GM12878 (cell line): ENCODE results near the gene CCDC106. TPM values are rescaled to one million over a fixed set of nuclear protein-coding genes. Genes with fewer than 3 reads are reported as not detected.

ENCODE experiments used
- ATAC-seq: fragments of 200-7000 bp; cut with Tn5 transposase; 3 replicates; pipeline ENCODE4 v1.9.1; 2020; ENCODE audit warnings: mild to moderate bottlenecking, moderate library complexity
- BruUV-seq: library from RNA; stranded (reverse); fragments of 400-500 nt; replicated peaks from 2 replicates; lab custom pipeline; 2021; lab: Mats Ljungman, UMichigan
- CTCF ChIA-PET: fragments of 300-600 bp; sonication (Branson Sonifier 250); formaldehyde crosslinking; extraction: SDS; loops from one replicate; lab custom pipeline; 2021; ENCODE audit warnings: inconsistent platforms; lab: Yijun Ruan, JAX
- POLR2A ChIA-PET: fragments of 350-600 bp; formaldehyde crosslinking; extraction: SDS; loops from one replicate; lab custom pipeline; 2021; ENCODE audit warnings: inconsistent platforms; lab: Charles Lee
- RAD21 ChIA-PET: fragments of 300-600 bp; sonication (Branson Sonifier 250); formaldehyde crosslinking; loops from one replicate; lab custom pipeline; 2023; ENCODE audit warnings: antibody characterized with exemption; ENCODE audit not compliant: unreplicated experiment; lab: Charles Lee
- SMC1A ChIA-PET: fragments of 300-600 bp; sonication (Branson Sonifier 250); formaldehyde crosslinking; loops from one replicate; lab custom pipeline; 2023; ENCODE audit not compliant: unreplicated experiment, uncharacterized antibody; lab: Charles Lee
- DNase-seq: peaks from one replicate; pipeline ENCODE4 v3.0.0-alpha.2; 2011; ENCODE audit warnings: low read depth, low spot score
- FAIRE-seq: peaks from 3 replicates; lab custom pipeline; 2011; peaks lifted over from hg19 to GRCh38; lab: Jason Lieb, UNC
- H2AFZ ChIP-seq: 2 replicates; pipeline ENCODE4 v1.6.0; 2011; ENCODE audit warnings: low read depth, low read length, control low read depth; ENCODE audit not compliant: control insufficient read depth
- H3K27ac ChIP-seq: 2 replicates; pipeline ENCODE4 v1.5.1; 2011; ENCODE audit warnings: control low read depth; ENCODE audit not compliant: control insufficient read depth, insufficient read depth
- H3K27me3 ChIP-seq, 2 experiments: replicated peaks in 1 of 2; 2 replicates each; pipeline versions ENCODE4 v1.6.0 to v1.6.1; 2011; ENCODE audit warnings: low read length in 1 of 2; ENCODE audit not compliant: control insufficient read depth in 2 of 2, insufficient read depth in 2 of 2
- H3K36me3 ChIP-seq, 2 experiments: 2 replicates each; pipeline ENCODE4 v1.5.1; 2011; ENCODE audit warnings: low read length in 1 of 2; ENCODE audit not compliant: control insufficient read depth in 2 of 2, insufficient read depth in 2 of 2
- H3K4me1 ChIP-seq: 2 replicates; pipeline ENCODE4 v1.6.1; 2011; ENCODE audit warnings: mild to moderate bottlenecking, low read length, moderate library complexity, mixed read lengths; ENCODE audit not compliant: control insufficient read depth, insufficient read depth
- H3K4me2 ChIP-seq: 2 replicates; pipeline ENCODE4 v1.6.0; 2011; ENCODE audit warnings: control low read depth; ENCODE audit not compliant: control insufficient read depth, insufficient read depth
- H3K4me3 ChIP-seq: fragments of 200-600 bp; sonication (generic); 2 replicates; pipeline ENCODE4 v1.5.1; 2016
- H3K79me2 ChIP-seq: 2 replicates; pipeline ENCODE4 v1.6.0; 2011; ENCODE audit warnings: low read length; ENCODE audit not compliant: control insufficient read depth, insufficient read depth
- H3K9ac ChIP-seq: 2 replicates; pipeline ENCODE4 v1.8.0; 2011; ENCODE audit warnings: low read length, control low read depth, mixed read lengths; ENCODE audit not compliant: control insufficient read depth, insufficient read depth
- H3K9me3 ChIP-seq: replicated peaks from 3 replicates; pipeline ENCODE4 v1.5.1; 2011; ENCODE audit warnings: mild to moderate bottlenecking, low read length; ENCODE audit not compliant: control insufficient read depth, insufficient read depth
- H4K20me1 ChIP-seq: 2 replicates; pipeline ENCODE4 v1.6.0; 2011; ENCODE audit not compliant: control insufficient read depth, insufficient read depth
- ASH2L ChIP-seq: fragments of 300-600, 200-600 bp; sonication (generic); IDR thresholded peaks from 2 replicates; pipeline ENCODE4 v1.6.1; 2017; ENCODE audit warnings: low read depth, mild to moderate bottlenecking, borderline replicate concordance
- ATF3 ChIP-seq: IDR thresholded peaks from 2 replicates; pipeline ENCODE4 v1.6.1; 2011; ENCODE audit warnings: low read depth, mild to moderate bottlenecking, low read length, moderate library complexity, borderline replicate concordance; ENCODE audit errors: extremely low read depth
- BHLHE40 ChIP-seq, 2 experiments: fragments of 450-650 bp in 1 of 2; IDR thresholded peaks; 2 replicates each; pipeline ENCODE4 v1.6.1; 2011 to 2017; ENCODE audit warnings: low read depth in 2 of 2, borderline replicate concordance in 1 of 2, improper control_type of control experiment in 1 of 2, low read length in 1 of 2, mild to moderate bottlenecking in 1 of 2
- CEBPZ ChIP-seq: fragments of 150-350 bp; IDR thresholded peaks from 2 replicates; pipeline ENCODE4 v1.6.1; 2016; ENCODE audit warnings: low read depth, low read length
- CHD2 ChIP-seq: IDR thresholded peaks from 2 replicates; pipeline ENCODE4 v1.6.1; 2011; ENCODE audit warnings: low read depth, low read length, improper control_type of control experiment, borderline replicate concordance
- CUX1 ChIP-seq: IDR thresholded peaks from 2 replicates; pipeline ENCODE4 v1.6.1; 2012; ENCODE audit warnings: improper control_type of control experiment, low read depth, low read length; ENCODE audit not compliant: insufficient replicate concordance
- ESRRA ChIP-seq: IDR thresholded peaks from 2 replicates; pipeline ENCODE4 v1.6.1; 2012; ENCODE audit warnings: mild to moderate bottlenecking, low read length, improper control_type of control experiment
- GATAD2B ChIP-seq: fragments of 450-650 bp; conservative IDR thresholded peaks from 2 replicates; pipeline ENCODE4 v1.6.1; 2017; ENCODE audit warnings: low read depth, mild to moderate bottlenecking, moderate library complexity
- JUNB ChIP-seq: IDR thresholded peaks from 2 replicates; pipeline ENCODE4 v1.6.1; 2016; ENCODE audit warnings: antibody characterized with exemption, mild to moderate bottlenecking
- LARP7 ChIP-seq: fragments of 450-650 bp; IDR thresholded peaks from 2 replicates; pipeline ENCODE4 v1.6.1; 2017; ENCODE audit warnings: mild to moderate bottlenecking
- MYC ChIP-seq: IDR thresholded peaks from 2 replicates; pipeline ENCODE4 v1.6.1; 2011; ENCODE audit warnings: mild to moderate bottlenecking, low read length, moderate library complexity, inconsistent platforms; ENCODE audit not compliant: insufficient read depth, insufficient replicate concordance, insufficient read length, severe bottlenecking
- NFIC ChIP-seq: IDR thresholded peaks from 2 replicates; pipeline ENCODE4 v1.6.1; 2012; ENCODE audit warnings: low read depth, mild to moderate bottlenecking, inconsistent platforms, low read length, moderate library complexity
- NFYB ChIP-seq: IDR thresholded peaks from 2 replicates; pipeline ENCODE4 v1.6.1; 2011; ENCODE audit warnings: low read depth, mild to moderate bottlenecking, low read length, improper control_type of control experiment, moderate library complexity; ENCODE audit not compliant: insufficient read depth
- SREBF1 ChIP-seq: IDR thresholded peaks from 2 replicates; pipeline ENCODE4 v1.6.1; 2012; ENCODE audit warnings: mild to moderate bottlenecking, low read length
- YBX1 ChIP-seq: fragments of 450-650 bp; IDR thresholded peaks from 2 replicates; pipeline ENCODE4 v1.6.1; 2016; ENCODE audit warnings: antibody characterized with exemption
- ZSCAN29 ChIP-seq: fragments of 450-650 bp; IDR thresholded peaks from 2 replicates; pipeline ENCODE4 v1.6.1; 2017; ENCODE audit warnings: mild to moderate bottlenecking, moderate library complexity
- WGBS: methylation state at CpG from one replicate; pipeline ENCODE4 v1.1.6; 2016; ENCODE audit warnings: low lambda C conversion rate; ENCODE audit not compliant: insufficient replicate concordance, insufficient coverage; ENCODE audit errors: missing lambda C conversion rate; 5-methylcytosine and 5-hydroxymethylcytosine counted together
- in situ Hi-C: fragments of 300-500 bp; cut with MboI; formaldehyde crosslinking; loops from 9 replicates; pipeline ENCODE4 v1.14.3; 2018; ENCODE audit warnings: mixed read lengths
- intact Hi-C: fragments of 100-400 bp; cut with micrococcal nuclease; formaldehyde crosslinking; loops from one replicate; pipeline ENCODE4 v1.14.2; 2022; ENCODE audit not compliant: unreplicated experiment
- polyA plus RNA-seq, 11 experiments: library from polyadenylated mRNA; depleted of rRNA in 4 of 11; unstranded in 6 of 11; stranded (reverse) in 5 of 11; fragments of >200 nt; fragmentation: Nextera tagmentation in 4 of 11; fragmentation: Illumina TruSeq in 1 of 11; extraction: Ambion mirVana in 4 of 11; extraction: Trizol in 1 of 11; gene quantifications; 1 replicate in 1 of 11; 2 replicates in 10 of 11; pipeline versions ENCODE4 v1.2.1 to v1.2.3, GENCODE V29; 2011 to 2016; ENCODE audit warnings: inconsistent platforms in 2 of 11, missing spikeins in 2 of 11, low read depth in 1 of 11
- total RNA-seq, 4 experiments: library from RNA; depleted of rRNA in 3 of 4; stranded (reverse); fragments of >200 nt in 3 of 4; fragmentation: Illumina TruSeq in 1 of 4; extraction: Trizol in 1 of 4; gene quantifications; 2 replicates each; pipeline versions ENCODE4 v1.2.1 to v1.2.3, GENCODE V29; 2013 to 2021

Gene CCDC106
- total and polyA plus RNA-seq, 10 of the 15 experiments (the other 5 are each of a cell fraction or from before 2014, with no cell fraction given) = 0.04 to 35.9 (median 19.8) TPM

GRCh38 chr19:55623130-55623529 is 24.9 kb upstream of the CCDC106 start:
- POLR2A ChIA-PET = interaction anchor here (0.6 to 2.8 kb wide), 5 partner anchors 10 to 1597 kb away, joined by 3 to 21 read pairs (median 7); partner anchors contain the start of genes U2AF2 and ZNF865
- H3K4me1 ChIP-seq = peaks cover 9% of the 10 kb centered on the region; the same call in 1 of the 2 replicates
- in situ Hi-C loops = no loop called here
- H3K9ac ChIP-seq = no peak overlapping the region
- H3K79me2 ChIP-seq = no peaks in the 10 kb centered on the region
- no peak overlapping the region for H3K4me2 ChIP-seq
- CTCF ChIA-PET = interaction anchor here (2.2 to 7.9 kb wide), 2 partner anchors 10 to 17 kb away, joined by 16 to 76 read pairs; partner anchors contain the start of gene ZNF865
- no TSS peak for BruUV-seq
- no peak overlapping the region for H3K27ac ChIP-seq
- intact Hi-C loops = no loop called here
- H3K9me3 ChIP-seq = no peaks in the 10 kb centered on the region; the same call in 2 of the 3 replicates
- H4K20me1 ChIP-seq = no peaks in the 10 kb centered on the region
- H3K4me3 ChIP-seq = no peak overlapping the region
- FAIRE-seq = no peak
- H2AFZ ChIP-seq = no peak overlapping the region
- SMC1A ChIA-PET = no interaction called here
- 97% methylated on average over 7 of the region's 7 CpGs for WGBS
- H3K27me3 ChIP-seq = no peaks in the 10 kb centered on the region
- ATAC-seq = no peak
- no peak for DNase-seq
- RAD21 ChIA-PET = interaction anchor here (1.0 to 2.9 kb wide), 2 partner anchors 17 to 18 kb away, joined by 3 to 29 read pairs; partner anchors contain the start of gene ZNF865
- no peaks in the 10 kb centered on the region for H3K36me3 ChIP-seq
- no peak for TF ChIP-seq GATAD2B
- no peak for TF ChIP-seq ASH2L
- no peak for TF ChIP-seq CHD2
- no peak for TF ChIP-seq JUNB
- no peak for TF ChIP-seq ATF3
- TF ChIP-seq BHLHE40 (IDR thresholded peaks at IDR 0.05; ENCODE audit: borderline replicate concordance in 1 of 2, low read depth in 2 of 2, low read length in 1 of 2) = no peak
- TF ChIP-seq YBX1 = no peak
- no peak for TF ChIP-seq NFIC
- no peak for TF ChIP-seq ESRRA
- no peak for TF ChIP-seq SREBF1
- TF ChIP-seq CUX1 = no peak
- no peak for TF ChIP-seq ZSCAN29
- TF ChIP-seq NFYB = no peak
- no peak for TF ChIP-seq MYC
- TF ChIP-seq CEBPZ = no peak
- TF ChIP-seq LARP7 = no peak
